Measurements from ENCODE around the gene AJAP1.

AJAP1 gene

GRCh38 chr1:4693331-4693730 is 38.9 kb downstream of the AJAP1 start:
- Mint-ChIP-seq H3K4me3 (no peak overlapping the region), H3K4me1 (ENCODE audit: low read depth) (no peaks in the 10 kb centered on the region), H3K36me3 (no peaks in the 10 kb centered on the region), H3K9me3 (ENCODE audit: low read depth) (no peaks in the 10 kb centered on the region), H3K27me3 (no peaks in the 10 kb centered on the region), H3K27ac (no peak overlapping the region)

DNA sequence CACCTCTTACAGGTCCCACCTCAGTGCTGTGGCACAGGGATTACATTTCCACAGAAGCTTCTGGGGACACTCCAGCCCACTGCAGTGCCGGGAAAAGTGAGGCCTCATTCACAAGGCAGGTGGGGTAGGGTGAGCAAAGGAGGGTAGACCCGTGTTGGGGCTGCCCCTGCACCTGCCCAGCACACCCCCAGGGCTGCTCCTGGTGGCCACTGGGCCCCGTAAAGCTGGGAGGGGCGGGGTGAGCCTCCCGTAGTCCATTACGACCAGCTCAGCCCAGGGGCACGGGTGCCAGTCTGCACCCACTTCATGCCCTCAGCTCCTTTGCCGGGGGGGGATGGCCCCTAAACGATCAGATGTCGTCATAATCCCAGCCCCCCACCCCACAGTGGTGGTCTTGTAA is 39.5 kb downstream of the AJAP1 start:
- Mint-ChIP-seq H3K9me3 (ENCODE audit: low read depth) (no peaks in the 10 kb centered on the region), H3K27me3 (no peaks in the 10 kb centered on the region), H3K4me3 (no peak overlapping the region), H3K4me1 (ENCODE audit: low read depth) (no peaks in the 10 kb centered on the region), H3K27ac (no peak overlapping the region), H3K36me3 (no peaks in the 10 kb centered on the region)

DNA sequence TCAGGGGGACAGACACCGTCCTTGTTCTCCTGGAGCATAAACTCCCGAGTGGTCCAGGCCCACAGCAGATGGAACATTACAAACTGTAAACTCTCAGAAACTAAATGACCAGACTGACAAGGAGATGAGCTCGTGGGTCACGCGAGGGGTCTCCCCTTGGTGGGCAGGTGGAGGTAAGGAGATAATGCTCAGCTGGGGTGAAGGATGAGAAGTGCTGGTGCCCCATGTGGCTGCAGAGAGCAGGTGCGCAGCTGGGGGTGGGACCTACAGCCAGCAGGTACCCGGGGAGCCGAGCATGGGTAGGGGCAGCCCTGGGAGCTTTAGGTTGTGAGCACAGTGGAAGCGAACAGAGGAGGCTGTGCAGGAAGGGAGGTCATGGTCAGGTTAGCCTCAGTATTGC is 40.1 kb downstream of the AJAP1 start:
- H3K27ac Mint-ChIP-seq, result no peak overlapping the region
- no peak overlapping the region for H3K4me3 Mint-ChIP-seq
- no peaks in the 10 kb centered on the region for H3K27me3 Mint-ChIP-seq
- no peaks in the 10 kb centered on the region for H3K4me1 Mint-ChIP-seq (ENCODE audit: low read depth)
- no peaks in the 10 kb centered on the region for H3K9me3 Mint-ChIP-seq (ENCODE audit: low read depth)
- H3K36me3 Mint-ChIP-seq, result no peaks in the 10 kb centered on the region

DNA sequence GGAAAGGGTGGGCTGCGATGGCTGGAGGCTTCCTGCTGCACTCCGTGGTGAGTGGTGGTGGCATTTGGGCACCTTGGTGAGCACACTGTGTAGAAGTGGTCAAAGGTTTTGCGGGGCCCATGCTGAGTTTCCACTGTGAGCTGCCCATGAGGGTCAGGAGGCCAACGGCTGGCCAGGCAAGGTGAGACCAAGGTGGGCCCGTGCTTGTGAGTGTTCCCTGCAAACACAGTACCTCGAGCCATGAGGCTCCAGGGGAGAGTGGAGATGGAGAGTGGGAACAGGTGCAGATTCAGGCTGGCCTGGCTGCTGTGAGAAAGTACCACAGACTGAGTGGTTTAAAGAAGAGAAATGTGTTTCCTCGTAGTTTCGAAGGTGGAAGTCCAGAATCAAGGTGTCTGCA is 40.8 kb downstream of the AJAP1 start:
- H3K4me3 Mint-ChIP-seq, result no peak overlapping the region
- H3K27ac Mint-ChIP-seq, result no peak overlapping the region
- H3K9me3 Mint-ChIP-seq (ENCODE audit: low read depth), result no peaks in the 10 kb centered on the region
- no peaks in the 10 kb centered on the region for H3K27me3 Mint-ChIP-seq
- H3K36me3 Mint-ChIP-seq, result no peaks in the 10 kb centered on the region
- no peaks in the 10 kb centered on the region for H3K4me1 Mint-ChIP-seq (ENCODE audit: low read depth)

GRCh38 chr1:4696161-4696745 is 41.8 kb downstream of the AJAP1 start:
- no peaks in the 10 kb centered on the region for H3K9me3 Mint-ChIP-seq (ENCODE audit: low read depth)
- no peaks in the 10 kb centered on the region for H3K27me3 Mint-ChIP-seq
- no peak overlapping the region for H3K27ac Mint-ChIP-seq
- H3K36me3 Mint-ChIP-seq, result no peaks in the 10 kb centered on the region
- H3K4me3 Mint-ChIP-seq, result no peak overlapping the region
- no peaks in the 10 kb centered on the region for H3K4me1 Mint-ChIP-seq (ENCODE audit: low read depth)

DNA sequence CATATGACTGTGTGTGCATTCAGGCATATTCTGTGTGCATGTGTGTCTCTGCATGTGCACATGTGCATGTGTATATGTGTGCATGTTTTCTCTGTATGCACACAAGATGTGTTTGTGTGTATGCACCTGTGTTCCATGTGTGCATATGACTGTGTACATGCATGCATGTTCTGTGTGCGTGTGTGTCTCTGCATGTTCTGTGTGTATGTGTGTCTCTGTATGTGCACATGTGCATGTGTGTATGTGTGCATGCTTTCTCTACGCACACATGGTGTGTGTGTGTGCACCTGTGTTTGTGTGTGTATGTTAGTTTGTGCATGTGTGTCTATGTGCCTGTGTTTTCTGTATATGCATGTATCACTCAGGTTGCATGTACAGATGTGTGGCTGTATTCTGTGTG is 42.3 kb downstream of the AJAP1 start:
- Mint-ChIP-seq H3K9me3 (ENCODE audit: low read depth) (no peaks in the 10 kb centered on the region), H3K27ac (no peak overlapping the region), H3K27me3 (no peaks in the 10 kb centered on the region), H3K36me3 (no peaks in the 10 kb centered on the region), H3K4me3 (no peak overlapping the region), H3K4me1 (ENCODE audit: low read depth) (no peaks in the 10 kb centered on the region)

DNA sequence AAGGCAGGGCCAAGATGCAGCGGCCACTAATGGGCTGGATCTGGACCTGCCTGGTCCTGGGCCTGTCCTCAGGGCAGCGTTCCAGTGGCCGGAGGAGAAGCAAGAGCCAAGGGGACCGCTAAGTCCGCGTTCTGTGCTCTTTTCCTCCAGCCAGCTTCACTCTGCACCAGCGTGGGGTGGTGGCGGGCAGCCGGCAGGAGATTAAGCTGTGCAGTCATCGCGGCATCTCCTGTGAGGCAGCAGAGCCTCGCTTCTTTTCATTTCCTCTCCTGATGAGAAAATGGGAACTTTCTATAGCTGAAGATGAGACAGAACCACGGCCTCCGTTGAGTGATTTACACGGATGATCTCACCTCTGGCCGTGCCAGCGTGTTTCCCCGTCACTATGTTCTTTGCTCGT is 43.4 kb downstream of the AJAP1 start:
- Mint-ChIP-seq H3K27me3 (no peaks in the 10 kb centered on the region), H3K4me3 (no peak overlapping the region), H3K36me3 (no peaks in the 10 kb centered on the region), H3K9me3 (ENCODE audit: low read depth) (no peaks in the 10 kb centered on the region), H3K27ac (no peak overlapping the region), H3K4me1 (ENCODE audit: low read depth) (no peaks in the 10 kb centered on the region)

DNA sequence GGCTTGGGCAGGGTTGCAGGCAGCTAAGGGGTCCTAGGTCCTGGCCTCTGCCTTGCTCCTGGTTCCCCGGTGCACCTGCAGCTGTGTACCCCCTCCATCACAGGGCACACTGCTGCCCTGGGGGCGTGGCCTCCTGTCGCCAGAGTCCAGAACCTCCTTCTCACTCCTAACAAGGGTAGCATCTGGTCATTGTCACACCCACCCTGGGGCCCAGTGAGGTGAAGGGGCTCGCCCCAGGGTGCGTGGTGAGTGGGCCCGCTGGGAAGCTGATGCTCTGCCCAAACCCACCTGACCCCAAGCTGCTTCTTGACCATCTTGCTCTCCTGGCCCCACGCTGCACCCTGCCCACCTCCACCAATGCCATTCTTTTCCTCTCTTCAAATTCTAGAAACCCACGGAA is 44.5 kb downstream of the AJAP1 start:
- no peaks in the 10 kb centered on the region for H3K9me3 Mint-ChIP-seq (ENCODE audit: low read depth)
- H3K27ac Mint-ChIP-seq, result no peak overlapping the region
- no peak overlapping the region for H3K4me3 Mint-ChIP-seq
- no peaks in the 10 kb centered on the region for H3K36me3 Mint-ChIP-seq
- no peaks in the 10 kb centered on the region for H3K4me1 Mint-ChIP-seq (ENCODE audit: low read depth)
- no peaks in the 10 kb centered on the region for H3K27me3 Mint-ChIP-seq

DNA sequence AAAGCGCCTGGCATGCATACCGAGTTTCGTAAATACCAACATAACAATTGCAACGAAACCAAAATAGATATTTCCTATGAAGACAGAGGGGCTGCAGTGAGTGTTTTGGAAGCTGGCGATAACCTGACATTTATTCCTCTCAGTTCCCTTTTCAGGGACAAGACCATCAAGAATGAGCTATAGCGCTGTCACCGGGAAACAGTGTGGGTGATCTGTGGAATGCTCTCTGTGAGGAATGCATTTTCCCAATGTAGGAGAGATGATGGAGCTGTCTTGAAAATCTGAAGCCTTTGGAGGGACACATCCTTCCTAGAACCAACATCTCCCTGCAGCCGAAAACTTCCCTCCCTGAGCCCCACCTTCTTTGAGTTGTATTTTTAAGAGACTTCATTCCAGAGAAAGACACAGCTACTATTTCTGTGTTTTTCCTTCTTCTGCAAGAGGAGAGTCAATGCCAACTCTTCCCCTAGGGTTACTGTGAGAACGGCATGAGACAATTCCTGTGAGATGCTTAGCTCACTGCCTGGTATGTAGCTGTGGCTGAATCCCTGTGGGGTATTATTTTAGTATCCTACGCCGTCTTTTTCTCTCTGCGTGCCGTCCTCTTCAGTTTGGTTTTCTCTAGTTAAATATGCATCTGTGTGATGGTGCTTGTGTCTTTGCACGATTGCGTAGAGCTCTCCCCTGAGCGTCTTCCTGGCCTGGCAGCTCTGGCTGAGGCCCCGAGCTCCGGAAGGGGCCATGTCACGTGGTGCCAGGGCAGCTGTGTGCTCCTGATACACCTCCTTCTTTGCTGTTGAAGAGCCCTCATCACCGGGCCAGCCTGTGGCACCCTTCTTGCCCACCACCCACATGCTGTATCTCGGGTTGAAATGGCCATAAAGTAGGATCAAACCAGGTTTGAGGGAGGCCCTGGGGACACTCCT is 45.2 kb downstream of the AJAP1 start:
- Mint-ChIP-seq H3K27me3 (no peaks in the 10 kb centered on the region), H3K9me3 (ENCODE audit: low read depth) (no peaks in the 10 kb centered on the region), H3K36me3 (no peaks in the 10 kb centered on the region), H3K4me3 (no peak overlapping the region), H3K27ac (no peak overlapping the region), H3K4me1 (ENCODE audit: low read depth) (no peaks in the 10 kb centered on the region)

GRCh38 chr1:4700801-4701200 is 46.4 kb downstream of the AJAP1 start:
- H3K36me3 Mint-ChIP-seq, result no peaks in the 10 kb centered on the region
- H3K9me3 Mint-ChIP-seq (ENCODE audit: low read depth), result no peaks in the 10 kb centered on the region
- no peak overlapping the region for H3K4me3 Mint-ChIP-seq
- no peaks in the 10 kb centered on the region for H3K4me1 Mint-ChIP-seq (ENCODE audit: low read depth)
- no peaks in the 10 kb centered on the region for H3K27me3 Mint-ChIP-seq
- H3K27ac Mint-ChIP-seq, result no peak overlapping the region

- Mint-ChIP-seq H3K27ac (no peak overlapping the region), H3K27me3 (no peaks in the 10 kb centered on the region), H3K36me3 (no peaks in the 10 kb centered on the region), H3K4me3 (no peak overlapping the region), H3K9me3 (ENCODE audit: low read depth) (no peaks in the 10 kb centered on the region), H3K4me1 (ENCODE audit: low read depth) (no peaks in the 10 kb centered on the region)
Observed at GRCh38 chr1:4701276-4701675, 46.9 kb downstream of the AJAP1 start.

- Mint-ChIP-seq H3K36me3 (no peaks in the 10 kb centered on the region), H3K4me1 (ENCODE audit: low read depth) (no peaks in the 10 kb centered on the region), H3K27me3 (peaks cover 2% of the 10 kb centered on the region), H3K4me3 (no peak overlapping the region), H3K9me3 (ENCODE audit: low read depth) (no peaks in the 10 kb centered on the region), H3K27ac (no peak overlapping the region)
Observed at GRCh38 chr1:4702464-4702863, 48.1 kb downstream of the AJAP1 start.

DNA sequence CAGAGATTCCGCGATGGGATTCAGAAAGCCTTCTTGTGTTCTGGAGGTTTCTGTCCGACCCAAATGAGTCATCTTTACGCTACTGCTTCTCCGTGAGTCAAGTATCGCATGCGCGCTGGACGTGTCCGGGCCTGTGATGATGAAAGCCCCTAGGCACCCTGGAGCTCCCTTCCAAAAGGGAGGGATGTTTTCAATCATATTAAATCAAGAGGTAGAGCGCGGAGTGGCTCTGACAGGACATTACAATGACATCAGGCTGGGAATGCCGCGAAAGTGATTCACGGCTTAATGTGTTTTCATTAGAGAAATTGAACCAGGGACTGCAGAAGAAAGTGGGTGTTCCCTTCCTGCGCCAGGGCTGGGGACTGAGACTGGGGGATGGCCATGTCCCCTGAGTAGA is 48.5 kb downstream of the AJAP1 start:
- Mint-ChIP-seq H3K4me3 (no peak overlapping the region), H3K4me1 (ENCODE audit: low read depth) (no peaks in the 10 kb centered on the region), H3K27me3 (peaks cover 3% of the 10 kb centered on the region), H3K36me3 (no peaks in the 10 kb centered on the region), H3K27ac (no peak overlapping the region), H3K9me3 (ENCODE audit: low read depth) (no peaks in the 10 kb centered on the region)

GRCh38 chr1:4703646-4704045 is 49.2 kb downstream of the AJAP1 start:
- Mint-ChIP-seq H3K4me3 (no peak overlapping the region), H3K36me3 (no peaks in the 10 kb centered on the region), H3K4me1 (ENCODE audit: low read depth) (no peaks in the 10 kb centered on the region), H3K27me3 (peaks cover 3% of the 10 kb centered on the region), H3K9me3 (ENCODE audit: low read depth) (no peaks in the 10 kb centered on the region), H3K27ac (no peak overlapping the region)

DNA sequence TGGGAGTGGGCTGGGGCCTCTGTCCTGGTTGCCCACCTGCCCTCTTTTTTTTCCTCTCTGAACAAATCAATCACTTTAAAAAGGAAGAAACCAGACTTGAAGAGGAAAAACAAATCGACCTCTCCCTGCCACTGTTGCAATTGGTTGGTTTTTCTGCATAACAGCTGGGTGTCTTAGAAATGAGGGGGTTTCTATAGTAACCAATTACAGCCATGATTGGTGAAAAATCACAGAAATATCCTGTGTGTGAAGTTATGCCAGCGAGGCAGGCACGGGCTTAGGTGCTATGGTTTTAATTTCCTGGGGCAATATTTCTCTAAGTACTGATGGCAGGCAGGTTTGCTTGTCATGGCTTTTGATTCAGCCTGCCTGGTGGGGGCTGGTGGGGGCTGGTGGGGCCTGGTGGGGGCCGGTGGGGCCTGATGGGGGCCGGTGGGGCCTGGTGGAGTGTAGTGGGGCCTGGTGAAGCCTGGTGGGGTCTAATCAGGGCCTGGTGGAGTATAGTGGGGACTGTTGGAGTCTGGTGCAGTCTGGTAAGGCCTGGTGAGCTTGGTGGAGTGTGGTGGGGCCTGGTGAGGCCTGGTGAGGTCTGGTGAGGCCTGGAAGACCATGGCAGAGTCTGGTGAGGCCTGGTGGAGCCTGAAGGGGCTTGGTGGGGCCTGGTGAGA is 54.6 kb downstream of the AJAP1 start:
- H3K4me3 Mint-ChIP-seq, result no peak overlapping the region
- peaks cover 11% of the 10 kb centered on the region for H3K27me3 Mint-ChIP-seq
- H3K36me3 Mint-ChIP-seq, result no peaks in the 10 kb centered on the region
- no peaks in the 10 kb centered on the region for H3K9me3 Mint-ChIP-seq (ENCODE audit: low read depth)
- H3K27ac Mint-ChIP-seq, result no peak overlapping the region
- peaks cover 9% of the 10 kb centered on the region for H3K4me1 Mint-ChIP-seq (ENCODE audit: low read depth)

Measured in activated naive CD8-positive, alpha-beta T cell (primary cell).